HCT116 (cell line): ENCODE data around the gene NUDT2.
"Not testable (repeated sequence)": the region's sequence is repeated elsewhere in the genome, so short reads cannot be mapped to it uniquely, and the experiment has no call there.

Experiments used
- ELF1 ChIP-seq: IDR thresholded peaks from 2 replicates; pipeline ENCODE4 v1.6.1; 2012; ENCODE audit warnings: low read depth, borderline replicate concordance
- JUND ChIP-seq: IDR thresholded peaks from 2 replicates; pipeline ENCODE4 v1.6.1; 2012
- POLR2A ChIP-seq: IDR thresholded peaks from 2 replicates; pipeline ENCODE4 v1.7.0; 2011; ENCODE audit warnings: borderline replicate concordance; ENCODE audit not compliant: insufficient read depth, insufficient read length; ENCODE audit errors: extremely low read depth
- REST ChIP-seq: IDR thresholded peaks from 2 replicates; pipeline ENCODE4 v1.6.1; 2012; ENCODE audit warnings: low read depth
- SRF ChIP-seq: IDR thresholded peaks from 2 replicates; pipeline ENCODE4 v1.6.1; 2012; ENCODE audit warnings: low read depth
- YY1 ChIP-seq: IDR thresholded peaks from 2 replicates; pipeline ENCODE4 v1.6.1; 2011; ENCODE audit warnings: low read length, low read depth, moderate library complexity, mild to moderate bottlenecking; ENCODE audit not compliant: insufficient replicate concordance; ENCODE audit errors: extremely low read depth
- ZBTB33 ChIP-seq: IDR thresholded peaks from 2 replicates; pipeline ENCODE4 v1.6.1; 2011; ENCODE audit warnings: mild to moderate bottlenecking, low read length, moderate library complexity; ENCODE audit not compliant: insufficient replicate concordance; ENCODE audit errors: extremely low read depth
- ZNF274 ChIP-seq: fragments of 200-500 bp; sonication (Bioruptor generic); IDR thresholded peaks from 2 replicates; pipeline ENCODE4 v1.6.1; 2014; ENCODE audit warnings: mild to moderate bottlenecking, low read depth, low read length, inconsistent platforms
- TF ChIP-seq, protein P1 (sequence below), 3 experiments: fragments of 200-600 bp in 1 of 3; sonication (generic) in 1 of 3; IDR thresholded peaks in 2 of 3; conservative IDR thresholded peaks in 1 of 3; 2 replicates each; pipeline ENCODE4 v1.5.1; 2012 to 2017; ENCODE audit warnings: low read depth in 2 of 3, low read length in 2 of 3, antibody characterized with exemption in 1 of 3, borderline replicate concordance in 1 of 3, control low read depth in 1 of 3, mild to moderate bottlenecking in 1 of 3, mixed read lengths in 1 of 3, mixed run types in 1 of 3, moderate library complexity in 1 of 3; ENCODE audit not compliant: insufficient read depth in 1 of 3

DNA sequence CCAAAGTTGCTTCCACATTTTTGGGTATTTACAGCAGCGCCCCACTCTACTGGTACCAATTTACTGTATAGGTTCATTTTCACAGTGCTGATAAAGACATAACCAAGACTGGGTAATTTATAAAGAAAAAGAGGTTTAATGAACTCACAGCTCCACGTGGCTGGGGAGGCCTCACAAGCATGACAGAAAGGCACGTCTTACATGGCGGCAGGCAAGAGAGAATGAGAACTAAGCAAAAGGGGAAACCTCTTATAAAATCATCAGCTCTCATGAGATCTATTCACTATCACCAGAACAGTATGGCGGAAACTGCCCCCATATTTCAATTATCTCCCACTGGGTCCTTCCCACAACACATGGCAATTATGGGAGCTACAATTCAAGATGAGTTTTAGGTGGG is 39.4 kb downstream of the NUDT2 start:
- TF ChIP-seq POLR2A, YY1, SRF, ZBTB33, JUND, ELF1, ZNF274, REST: not testable (repeated sequence)
- TF ChIP-seq, protein P1, sequence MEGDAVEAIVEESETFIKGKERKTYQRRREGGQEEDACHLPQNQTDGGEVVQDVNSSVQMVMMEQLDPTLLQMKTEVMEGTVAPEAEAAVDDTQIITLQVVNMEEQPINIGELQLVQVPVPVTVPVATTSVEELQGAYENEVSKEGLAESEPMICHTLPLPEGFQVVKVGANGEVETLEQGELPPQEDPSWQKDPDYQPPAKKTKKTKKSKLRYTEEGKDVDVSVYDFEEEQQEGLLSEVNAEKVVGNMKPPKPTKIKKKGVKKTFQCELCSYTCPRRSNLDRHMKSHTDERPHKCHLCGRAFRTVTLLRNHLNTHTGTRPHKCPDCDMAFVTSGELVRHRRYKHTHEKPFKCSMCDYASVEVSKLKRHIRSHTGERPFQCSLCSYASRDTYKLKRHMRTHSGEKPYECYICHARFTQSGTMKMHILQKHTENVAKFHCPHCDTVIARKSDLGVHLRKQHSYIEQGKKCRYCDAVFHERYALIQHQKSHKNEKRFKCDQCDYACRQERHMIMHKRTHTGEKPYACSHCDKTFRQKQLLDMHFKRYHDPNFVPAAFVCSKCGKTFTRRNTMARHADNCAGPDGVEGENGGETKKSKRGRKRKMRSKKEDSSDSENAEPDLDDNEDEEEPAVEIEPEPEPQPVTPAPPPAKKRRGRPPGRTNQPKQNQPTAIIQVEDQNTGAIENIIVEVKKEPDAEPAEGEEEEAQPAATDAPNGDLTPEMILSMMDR (IDR thresholded peaks at IDR 0.05 in 2 of 3, conservative IDR thresholded peaks at IDR 0.05 in 1 of 3; ENCODE audit: borderline replicate concordance in 1 of 3, insufficient read depth in 1 of 3, low read depth in 2 of 3, low read length in 2 of 3): not testable (repeated sequence)
